Natural killer cell treated with Interleukin-12 subunit alpha and Interleukin-12 subunit beta and Interleukin-15 and Interleukin-18, amount 100 ng/mL, for 72 hours (primary cell): ENCODE data around the gene IRGQ. TPM values are rescaled to one million over a fixed set of nuclear protein-coding genes. Genes with fewer than 3 reads are reported as not detected.
A peak's percentile ranks its signal among the peaks of the same experiment; 100 is the strongest.
"Not testable (repeated sequence)": the region's sequence is repeated elsewhere in the genome, so short reads cannot be mapped to it uniquely, and the experiment has no call there.

ENCODE experiments used
- ATAC-seq, 2 donors: fragments of 150-1000 bp; cut with Tn5 transposase in 1 of 2; sonication (Bioruptor Pico), chemical (Tn5 transposase) in 1 of 2; 2 replicates each; pipeline ENCODE4 v1.10.0; 2021
- DNase-seq: peaks from one replicate; pipeline ENCODE4 v3.0.0; 2022; ENCODE audit warnings: low spot score
- H3K27ac Mint-ChIP-seq, 2 donors: 1 replicate in 1 of 2; 2 replicates in 1 of 2; pipeline ENCODE4 v1.8.0; 2022; ENCODE audit warnings: mixed read lengths in 2 of 2, mild to moderate bottlenecking in 1 of 2, moderate library complexity in 1 of 2
- H3K27me3 Mint-ChIP-seq, 2 donors: 1 replicate in 1 of 2; 2 replicates in 1 of 2; pipeline ENCODE4 v1.8.0; 2022; ENCODE audit warnings: mixed read lengths in 2 of 2
- H3K36me3 Mint-ChIP-seq: one replicate; pipeline ENCODE4 v1.8.0; 2022; ENCODE audit warnings: mixed read lengths
- H3K4me1 Mint-ChIP-seq, 2 donors: 1 replicate in 1 of 2; 2 replicates in 1 of 2; pipeline ENCODE4 v1.8.0; 2022; ENCODE audit warnings: low read depth in 2 of 2, mixed read lengths in 2 of 2, mild to moderate bottlenecking in 1 of 2
- H3K4me3 Mint-ChIP-seq: one replicate; pipeline ENCODE4 v1.8.0; 2022; ENCODE audit warnings: mixed read lengths
- H3K9me3 Mint-ChIP-seq: 2 replicates; pipeline ENCODE4 v1.8.0; 2022; ENCODE audit warnings: mixed read lengths
- total RNA-seq, 2 donors: library from RNA; stranded (reverse); gene quantifications; one replicate each; pipeline ENCODE4 v1.2.3, GENCODE V29; 2022

IRGQ gene
- total RNA-seq, 2 donors from 2014 or later, result 36.8 to 42.6 TPM

DNA sequence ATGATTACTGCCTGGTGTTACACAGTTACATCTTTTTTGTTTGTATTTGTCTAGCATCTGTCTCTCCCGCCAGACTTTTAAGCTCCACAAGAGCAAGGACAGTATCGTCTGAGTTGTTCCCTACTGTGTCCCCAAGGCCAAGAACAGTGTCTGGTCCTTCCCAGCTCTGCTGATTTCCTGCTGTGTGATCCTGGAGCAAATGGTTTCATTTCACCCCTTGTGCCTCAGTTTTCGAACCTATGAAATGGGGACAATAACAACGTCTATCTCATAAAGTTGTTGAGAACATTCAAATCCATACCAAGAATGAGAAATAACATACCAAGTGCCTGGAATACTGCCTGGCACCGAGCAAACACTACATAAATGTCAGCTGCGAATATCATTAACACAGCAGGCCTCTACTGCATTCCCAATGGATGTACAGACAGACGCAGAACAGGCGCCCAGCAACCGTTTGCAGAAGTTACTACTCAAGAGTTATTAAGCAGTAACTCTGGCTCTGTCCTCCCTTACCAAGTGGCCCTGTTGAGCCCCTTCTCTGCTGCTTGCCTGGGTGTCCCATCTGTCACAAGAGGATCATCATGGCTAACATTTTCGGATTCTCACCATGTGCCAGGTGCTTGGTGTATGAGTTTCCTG lies 32.0 kb downstream of the IRGQ start:
- Mint-ChIP-seq H3K9me3 (no peaks in the 10 kb centered on the region), H3K4me3 (peak overlapping the region; percentile 67), H3K27ac (peak overlapping the region; percentile 93 to 95), H3K4me1 (peaks cover 40 to 46% of the 10 kb centered on the region in 2 donors), H3K36me3 (peaks cover 11% of the 10 kb centered on the region), H3K27me3 (no peaks in the 10 kb centered on the region)
- ATAC-seq (no peak), DNase-seq (peak; percentile 28)

DNA sequence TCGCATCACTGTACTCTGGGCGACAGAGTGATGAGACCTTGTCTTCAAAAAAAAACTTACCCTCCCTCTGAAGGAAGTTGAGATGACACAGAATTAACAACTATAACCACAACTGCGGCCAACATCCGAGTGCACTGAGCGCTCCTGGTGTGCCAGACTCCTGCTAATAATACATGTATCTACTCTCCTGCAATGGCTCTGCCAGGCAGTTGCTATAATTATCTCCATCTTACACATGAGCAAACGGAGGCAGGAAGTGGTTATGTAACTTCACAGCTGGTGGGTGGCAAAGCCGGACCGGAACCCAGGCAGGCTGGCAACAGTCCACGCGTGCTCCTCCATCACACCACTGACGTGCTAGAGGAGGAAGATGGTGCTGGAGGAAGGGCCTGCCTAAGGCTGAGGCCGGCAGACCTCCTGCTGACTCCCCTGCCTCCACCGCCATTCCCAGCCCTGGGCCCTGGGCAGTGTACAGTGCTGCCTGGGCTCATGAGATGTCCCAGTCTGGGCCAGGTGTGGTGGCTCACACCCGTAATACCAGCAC lies 33.2 kb downstream of the IRGQ start:
- peak overlapping the region; percentile 82 for H3K4me3 Mint-ChIP-seq
- H3K4me1 Mint-ChIP-seq, result peaks cover 40 to 46% of the 10 kb centered on the region in 2 donors

DNA sequence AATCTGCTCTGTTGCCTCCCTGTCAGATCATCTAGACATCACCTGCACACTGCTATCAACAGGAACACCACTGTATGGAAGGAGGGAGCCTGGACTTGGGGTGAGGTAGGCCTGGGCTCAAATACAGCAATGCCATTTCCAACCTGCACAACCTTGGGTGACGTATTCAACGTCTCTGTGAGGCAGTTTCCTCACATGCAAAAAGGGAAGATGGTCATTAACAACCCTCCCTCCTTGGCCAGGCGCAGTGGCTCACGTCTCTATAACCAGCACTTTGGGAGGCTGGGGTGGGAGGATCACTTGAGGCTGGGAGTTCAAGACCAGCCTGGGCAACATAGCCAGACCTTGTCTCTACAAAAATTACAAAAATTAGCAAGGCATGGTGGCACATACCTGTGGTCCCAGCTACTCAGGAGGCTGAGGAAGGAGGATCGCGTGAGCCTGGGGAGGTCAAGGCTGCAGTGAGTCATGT lies 33.7 kb downstream of the IRGQ start:
- peaks cover 11% of the 10 kb centered on the region for H3K36me3 Mint-ChIP-seq
- ATAC-seq, result no peak
- H3K4me1 Mint-ChIP-seq, result peaks cover 40 to 46% of the 10 kb centered on the region in 2 donors
- no peaks in the 10 kb centered on the region for H3K27me3 Mint-ChIP-seq
- peak overlapping the region; percentile 93 to 95 for H3K27ac Mint-ChIP-seq
- peak; percentile 23 for DNase-seq
- no peaks in the 10 kb centered on the region for H3K9me3 Mint-ChIP-seq
- peak overlapping the region; percentile 82 for H3K4me3 Mint-ChIP-seq

More for the DNA sequence above, 33.2 kb downstream of the IRGQ start:
- H3K36me3 Mint-ChIP-seq, result peaks cover 11% of the 10 kb centered on the region
- DNase-seq, result peak; percentile 89
- peak overlapping the region; percentile 93 to 95 for H3K27ac Mint-ChIP-seq
- H3K27me3 Mint-ChIP-seq, result no peaks in the 10 kb centered on the region
- ATAC-seq, result peak; percentile 97
- H3K9me3 Mint-ChIP-seq, result no peaks in the 10 kb centered on the region

DNA sequence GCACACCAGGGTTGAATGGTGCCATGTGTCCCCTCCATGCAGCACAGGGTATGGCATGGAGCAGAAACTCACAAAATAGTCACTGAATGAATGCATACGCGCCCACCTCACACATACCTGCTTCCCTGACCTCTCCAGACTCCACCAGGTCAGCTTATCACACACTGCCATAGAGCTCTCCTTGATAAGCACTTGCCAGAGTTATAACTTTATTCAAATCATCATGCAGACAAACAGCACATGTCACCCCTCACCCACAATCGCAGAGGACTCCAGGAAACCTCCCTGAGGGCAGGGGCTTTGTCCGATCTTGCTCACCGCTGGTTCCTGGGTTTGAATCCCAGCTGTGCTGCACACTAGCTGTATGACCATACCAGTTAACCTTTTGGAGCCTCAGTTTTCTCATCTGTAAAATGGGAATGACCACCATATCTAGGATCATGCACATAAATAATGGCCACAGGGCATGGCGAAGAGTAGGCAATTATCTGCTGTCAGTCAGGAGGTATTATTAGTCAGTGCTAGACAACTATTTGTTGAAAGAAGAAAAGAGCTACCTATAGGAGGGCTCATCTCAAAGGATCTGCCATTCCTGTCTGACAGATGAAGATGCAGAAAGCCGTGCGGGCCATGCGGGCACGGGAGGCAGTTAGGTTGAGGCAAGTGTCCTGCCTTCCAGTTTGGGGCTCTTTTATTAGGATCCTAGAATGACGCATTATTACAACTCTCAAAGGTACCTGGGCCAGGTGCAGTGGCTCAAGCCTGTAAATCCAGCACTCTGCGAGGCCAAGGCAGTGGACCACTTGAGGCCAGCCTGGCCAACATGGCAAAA lies 34.6 kb downstream of the IRGQ start:
- Mint-ChIP-seq H3K9me3 (no peaks in the 10 kb centered on the region), H3K27ac (peak overlapping the region; percentile 93 to 95), H3K4me1 (peaks cover 40 to 42% of the 10 kb centered on the region in 2 donors), H3K27me3 (no peaks in the 10 kb centered on the region), H3K36me3 (peaks cover 11% of the 10 kb centered on the region), H3K4me3 (peak overlapping the region; percentile 82)
- ATAC-seq, result no peak
- peak; percentile 32 for DNase-seq

DNA sequence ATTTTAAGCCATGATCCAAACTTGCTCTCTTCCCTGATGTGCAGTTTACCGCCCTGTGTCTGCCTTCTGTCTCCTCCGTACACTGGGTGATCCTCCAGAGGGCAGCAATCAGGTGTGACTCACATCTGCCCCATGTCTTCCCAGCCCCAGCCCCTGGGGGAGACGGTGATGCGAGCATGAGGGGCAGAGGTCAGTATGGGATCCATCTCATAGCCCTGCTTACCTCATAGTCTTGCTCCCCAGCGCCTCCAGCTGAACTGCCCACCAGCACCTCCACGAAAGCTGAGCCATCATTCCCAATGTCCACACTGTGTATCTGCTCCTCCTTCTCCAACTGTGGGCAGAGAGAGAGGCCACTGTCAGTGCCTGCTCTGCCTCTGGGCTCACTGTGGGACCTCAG lies 35.2 kb downstream of the IRGQ start:
- DNase-seq (peak; percentile 32), ATAC-seq (no peak)
- H3K27ac Mint-ChIP-seq, result peak overlapping the region; percentile 93 to 95
- peaks cover 40 to 42% of the 10 kb centered on the region in 2 donors for H3K4me1 Mint-ChIP-seq
- no peak overlapping the region for H3K4me3 Mint-ChIP-seq
- H3K36me3 Mint-ChIP-seq, result peaks cover 11% of the 10 kb centered on the region
- H3K27me3 Mint-ChIP-seq, result no peaks in the 10 kb centered on the region
- no peaks in the 10 kb centered on the region for H3K9me3 Mint-ChIP-seq

DNA sequence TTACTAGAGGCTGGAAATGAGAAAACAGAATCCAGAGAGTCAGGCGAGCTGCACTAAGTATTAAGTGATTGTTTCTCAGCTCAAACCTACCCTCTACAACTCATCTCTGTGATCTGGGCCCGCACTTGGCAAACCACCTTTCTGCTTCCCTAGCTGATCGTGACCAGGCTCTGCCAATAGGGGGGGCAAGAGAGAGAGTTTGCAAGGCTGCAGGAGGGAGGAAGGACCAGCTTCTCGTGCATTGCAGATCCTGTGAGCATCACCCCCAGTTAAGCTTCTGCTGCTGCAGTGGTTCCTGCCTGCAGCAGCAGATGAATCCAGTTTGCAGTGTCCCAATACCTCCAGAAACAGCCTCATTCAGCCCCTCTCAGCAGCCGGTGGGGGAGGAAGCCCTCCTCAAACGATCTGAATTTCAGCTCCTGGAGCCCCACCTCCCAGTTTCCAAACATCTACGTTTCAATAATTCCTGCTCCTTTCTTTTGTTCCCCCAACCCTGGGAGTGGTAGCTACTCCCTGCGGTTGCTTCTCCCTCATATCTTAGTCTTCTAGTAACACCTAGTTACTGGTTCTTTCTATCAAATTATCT lies 40.7 kb downstream of the IRGQ start:
- H3K4me1 Mint-ChIP-seq, result peaks cover 8 to 9% of the 10 kb centered on the region in 2 donors
- H3K9me3 Mint-ChIP-seq, result no peaks in the 10 kb centered on the region
- ATAC-seq (peak; percentile 86), DNase-seq (peak; percentile 86)
- no peak overlapping the region for H3K4me3 Mint-ChIP-seq
- H3K27ac Mint-ChIP-seq, result peak overlapping the region; percentile 14 to 73
- H3K27me3 Mint-ChIP-seq, result no peaks in the 10 kb centered on the region
- peaks cover 6% of the 10 kb centered on the region for H3K36me3 Mint-ChIP-seq

DNA sequence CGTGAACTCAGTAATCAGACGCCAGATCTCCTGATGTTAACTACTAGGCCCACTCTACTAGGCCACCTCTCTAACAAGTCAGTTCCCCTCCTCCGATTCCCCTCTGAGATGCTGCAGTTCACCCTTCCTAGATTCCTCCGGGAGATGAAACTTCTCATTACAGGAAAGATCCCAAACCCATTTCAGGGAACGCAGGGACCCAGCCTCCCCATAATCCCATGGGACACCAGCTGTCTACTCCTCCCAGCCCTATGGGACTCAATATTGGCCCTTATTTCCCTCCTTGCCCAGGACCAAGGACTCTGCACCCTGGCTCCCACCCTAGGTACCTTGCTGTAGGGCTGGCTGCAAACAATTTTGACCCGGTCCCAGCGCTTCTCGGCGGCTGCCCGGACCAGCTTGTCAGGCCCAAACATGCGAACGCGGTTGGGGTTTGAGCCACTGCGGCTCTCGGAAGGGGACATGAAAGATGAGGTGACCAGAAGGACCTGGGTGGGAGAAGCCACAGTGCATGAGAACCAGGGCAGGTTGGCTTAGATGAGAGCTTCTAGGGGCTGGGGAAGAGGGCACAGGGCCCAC lies 41.5 kb downstream of the IRGQ start:
- no peak for ATAC-seq
- no peak overlapping the region for H3K27ac Mint-ChIP-seq

DNA sequence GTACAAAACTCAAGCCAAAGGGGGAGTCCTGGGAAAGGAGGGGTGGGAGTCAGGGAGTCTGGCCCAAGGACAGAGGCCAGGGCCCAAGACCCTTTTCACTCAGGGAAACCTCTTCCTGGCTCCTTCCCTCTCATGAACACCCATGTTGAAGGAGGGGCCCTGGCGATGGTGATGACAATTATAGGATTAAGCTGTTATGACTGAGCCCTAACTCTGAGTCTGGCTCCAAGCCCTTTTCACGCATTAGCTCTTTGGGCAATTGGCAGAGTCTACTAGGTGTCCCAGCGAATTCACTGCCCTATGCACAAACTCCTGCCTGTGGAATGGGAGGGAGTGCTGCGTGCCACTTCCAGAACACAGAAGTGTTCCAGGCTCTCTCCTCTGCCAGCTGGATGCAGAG lies 42.3 kb downstream of the IRGQ start:
- Mint-ChIP-seq H3K9me3 (no peaks in the 10 kb centered on the region), H3K27ac (no peak overlapping the region), H3K4me1 (peaks cover 8 to 9% of the 10 kb centered on the region in 2 donors), H3K36me3 (peaks cover 6% of the 10 kb centered on the region), H3K4me3 (no peak overlapping the region), H3K27me3 (no peaks in the 10 kb centered on the region)
- ATAC-seq (no peak), DNase-seq (no peak)

More for the DNA sequence above, 41.5 kb downstream of the IRGQ start:
- peaks cover 6% of the 10 kb centered on the region for H3K36me3 Mint-ChIP-seq
- no peaks in the 10 kb centered on the region for H3K27me3 Mint-ChIP-seq
- H3K4me1 Mint-ChIP-seq, result peaks cover 8 to 9% of the 10 kb centered on the region in 2 donors
- H3K4me3 Mint-ChIP-seq, result no peak overlapping the region
- no peaks in the 10 kb centered on the region for H3K9me3 Mint-ChIP-seq
- peak; percentile 60 for DNase-seq

DNA sequence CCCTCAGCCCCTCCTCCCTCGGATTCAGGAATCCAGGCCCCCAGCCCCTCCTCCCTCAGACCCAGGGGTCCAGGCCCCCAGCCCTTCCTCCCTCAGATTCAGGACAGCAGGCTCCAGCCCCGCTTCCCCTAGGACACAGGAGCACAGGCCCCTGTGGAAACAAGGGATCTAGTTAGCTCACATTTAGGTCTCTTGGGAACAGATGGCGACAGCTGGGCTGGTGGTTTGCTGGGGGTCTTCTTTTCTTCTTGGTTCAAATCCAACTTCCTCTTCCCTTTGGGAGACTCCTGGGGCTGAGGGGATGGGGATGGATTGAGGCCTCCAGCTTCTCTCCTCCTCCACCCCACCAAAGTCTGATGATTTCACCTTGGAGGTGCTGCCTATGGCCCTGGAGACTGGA lies 43.3 kb downstream of the IRGQ start:
- Mint-ChIP-seq H3K9me3 (no peaks in the 10 kb centered on the region), H3K4me1 (peaks cover 8 to 9% of the 10 kb centered on the region in 2 donors), H3K27ac (no peak overlapping the region)

DNA sequence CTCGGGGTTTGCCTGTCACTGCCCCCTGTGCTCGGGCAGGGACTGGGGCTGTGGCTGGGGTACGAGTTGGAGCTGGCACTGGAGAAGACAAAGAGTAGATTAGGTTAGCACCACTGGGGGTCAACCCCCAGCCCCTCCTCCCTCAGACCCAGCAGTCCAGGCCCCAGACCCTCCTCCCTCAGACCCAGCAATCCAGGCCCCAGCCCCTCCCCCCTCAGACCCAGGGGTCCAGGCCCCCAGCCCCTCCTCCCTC lies 43.8 kb downstream of the IRGQ start:
- Mint-ChIP-seq H3K9me3 (no peaks in the 10 kb centered on the region), H3K4me1 (peaks cover 8 to 9% of the 10 kb centered on the region in 2 donors), H3K36me3 (peaks cover 6% of the 10 kb centered on the region), H3K27ac (peak overlapping the region in 1 of 2 donors; percentile 1), H3K4me3 (no peak overlapping the region), H3K27me3 (no peaks in the 10 kb centered on the region)
- DNase-seq, result peak; percentile 0
- no peak for ATAC-seq

More for the DNA sequence above, 43.3 kb downstream of the IRGQ start:
- Mint-ChIP-seq H3K4me3 (no peak overlapping the region), H3K27me3 (no peaks in the 10 kb centered on the region), H3K36me3 (peaks cover 6% of the 10 kb centered on the region)
- DNase-seq (peak; percentile 3), ATAC-seq (no peak)

DNA sequence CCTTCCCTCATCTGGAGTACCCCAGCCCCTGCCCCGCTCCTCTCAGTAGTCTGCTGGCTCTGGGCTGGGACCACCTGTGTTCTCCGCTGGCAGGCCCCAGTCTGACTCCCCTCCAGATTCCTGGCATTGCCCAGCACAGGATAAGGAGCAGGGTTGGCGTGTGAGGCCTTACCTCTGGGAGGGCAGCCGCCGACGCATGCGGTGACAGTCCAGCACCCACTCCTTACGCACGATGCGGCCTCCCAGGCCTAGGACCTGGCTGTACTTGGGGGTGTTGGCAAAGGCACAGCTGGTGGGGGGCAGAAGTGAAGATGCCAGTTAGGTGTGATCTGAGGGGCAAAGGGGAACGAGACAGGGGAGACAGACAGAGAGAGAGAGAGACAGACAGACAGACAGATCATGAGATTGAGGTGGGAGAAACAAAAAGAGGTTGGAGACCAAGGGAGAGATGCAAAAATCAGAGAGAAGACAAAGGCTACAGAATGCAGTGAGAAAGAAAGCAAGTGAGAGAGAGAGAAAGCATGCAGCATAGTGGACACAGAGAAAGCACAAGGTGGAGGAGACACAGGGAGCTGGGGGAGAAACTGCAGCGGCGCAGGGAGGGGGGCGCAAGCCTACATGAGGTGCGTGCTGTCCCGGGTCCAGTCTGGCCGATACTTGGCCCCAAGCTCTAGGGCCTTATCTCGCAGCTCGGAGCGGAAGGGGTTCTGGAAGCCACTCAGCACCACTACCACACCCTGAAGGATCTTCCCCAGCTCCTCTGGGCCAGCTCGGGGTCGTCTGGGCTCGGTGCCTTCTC lies 44.3 kb downstream of the IRGQ start:
- H3K9me3 Mint-ChIP-seq, result no peaks in the 10 kb centered on the region
- H3K36me3 Mint-ChIP-seq, result peaks cover 6% of the 10 kb centered on the region
- peaks cover 8 to 9% of the 10 kb centered on the region in 2 donors for H3K4me1 Mint-ChIP-seq
- ATAC-seq (no peak), DNase-seq (peak; percentile 8)
- H3K27ac Mint-ChIP-seq, result peak overlapping the region in 1 of 2 donors; percentile 1
- no peak overlapping the region for H3K4me3 Mint-ChIP-seq
- no peaks in the 10 kb centered on the region for H3K27me3 Mint-ChIP-seq

DNA sequence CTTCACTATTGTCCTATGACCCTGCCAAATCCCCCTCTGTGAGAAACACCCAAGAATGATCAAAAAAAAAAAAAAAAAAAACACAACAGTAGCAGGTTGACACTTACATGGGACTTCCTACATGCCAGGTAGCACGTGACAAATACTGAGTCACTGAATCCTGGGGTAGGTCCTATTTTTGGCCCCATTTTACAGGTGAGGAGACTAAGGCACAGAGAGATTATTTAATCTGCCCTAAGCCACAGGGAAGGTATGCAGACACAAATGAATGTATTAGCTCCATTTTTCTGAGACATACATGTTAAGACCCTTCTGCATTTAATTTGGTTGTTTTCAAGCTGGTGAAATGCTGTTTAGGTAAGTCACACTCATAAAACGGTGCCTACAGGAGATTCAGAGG lies 47.2 kb downstream of the IRGQ start:
- Mint-ChIP-seq H3K27me3 (no peaks in the 10 kb centered on the region), H3K9me3 (no peaks in the 10 kb centered on the region), H3K27ac (no peak overlapping the region), H3K4me1 (peaks cover 0 to 4% of the 10 kb centered on the region in 2 donors), H3K36me3 (peaks cover 6% of the 10 kb centered on the region), H3K4me3 (no peak overlapping the region)
- ATAC-seq (no peak), DNase-seq (no peak)

DNA sequence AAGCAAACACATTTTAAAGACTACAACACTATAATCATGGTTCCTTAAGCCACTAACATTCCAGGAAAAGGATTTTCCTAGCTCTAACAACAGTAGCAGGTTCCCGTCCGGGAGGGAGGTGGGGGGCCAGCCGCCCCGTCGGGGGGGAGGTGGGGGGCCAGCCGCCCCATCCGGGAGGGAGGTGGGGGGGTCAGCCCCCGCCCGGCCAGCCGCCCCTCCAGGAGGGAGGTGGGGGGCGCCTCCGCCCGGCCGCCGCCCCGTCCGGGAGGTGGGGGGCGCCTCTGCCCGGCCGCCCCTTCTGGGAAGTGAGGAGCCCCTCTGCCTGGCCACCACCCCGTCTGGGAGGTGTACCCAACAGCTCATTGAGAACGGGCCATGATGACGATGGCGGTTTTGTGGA lies 48.0 kb downstream of the IRGQ start:
- DNase-seq, result peak; percentile 12
- not testable (repeated sequence) for H3K27ac Mint-ChIP-seq, H3K4me3 Mint-ChIP-seq, ATAC-seq, H3K9me3 Mint-ChIP-seq, H3K4me1 Mint-ChIP-seq, H3K36me3 Mint-ChIP-seq, H3K27me3 Mint-ChIP-seq
